Stomach (tissue), 9 donors: ENCODE results near the gene PLEKHM1. TPM values are rescaled to one million over a fixed set of nuclear protein-coding genes. Genes with fewer than 3 reads are reported as not detected.

Source experiments
- DNase-seq, 2 donors: peaks; one replicate each; pipeline versions ENCODE4 v3.0.0 to v3.0.0-alpha.2; 2013 to 2019
- H3K27ac ChIP-seq, 5 donors: fragments of 200-600 bp in 4 of 5; sonication (generic) in 4 of 5; one replicate each; pipeline ENCODE4 v1.5.1; 2013 to 2019; ENCODE audit warnings: mild to moderate bottlenecking in 1 of 5, moderate library complexity in 1 of 5
- H3K27me3 ChIP-seq, 3 donors: fragments of 200-600 bp; sonication (generic); one replicate each; pipeline ENCODE4 v1.5.1; 2017 to 2019; ENCODE audit warnings: mixed run types in 1 of 3
- H3K36me3 ChIP-seq, 4 donors: fragments of 200-600 bp; sonication (generic); 1 replicate in 3 of 4; 2 replicates in 1 of 4; pipeline ENCODE4 v1.5.1; 2016 to 2019
- H3K4me1 ChIP-seq, 4 donors: fragments of 200-600 bp; sonication (generic); one replicate each; pipeline ENCODE4 v1.5.1; 2016 to 2019
- H3K4me3 ChIP-seq, 4 donors: fragments of 200-600 bp; sonication (generic) in 3 of 4; one replicate each; pipeline ENCODE4 v1.5.1; 2016 to 2019; ENCODE audit warnings: mild to moderate bottlenecking in 1 of 4
- H3K9me3 ChIP-seq, 4 donors: fragments of 200-600 bp; sonication (generic); one replicate each; pipeline ENCODE4 v1.5.1; 2016 to 2019
- EP300 ChIP-seq: sonication (generic); formaldehyde crosslinking; IDR thresholded peaks from one replicate; pipeline ENCODE4 v1.6.1; 2017; ENCODE audit warnings: antibody characterized with exemption
- POLR2A ChIP-seq, 4 donors: fragments of 450-650 bp; IDR thresholded peaks; one replicate each; pipeline ENCODE4 v1.6.1; 2016; ENCODE audit warnings: antibody characterized with exemption in 4 of 4, control low read depth in 2 of 4, mild to moderate bottlenecking in 1 of 4, moderate library complexity in 1 of 4
- POLR2AphosphoS5 ChIP-seq, 3 donors: sonication (generic); formaldehyde crosslinking; IDR thresholded peaks; one replicate each; pipeline ENCODE4 v1.6.1; 2016; ENCODE audit warnings: antibody characterized with exemption in 3 of 3
- WGBS, 5 donors: extraction: QIAGEN DNeasy Blood & Tissue Kit in 3 of 5; methylation state at CpG; one replicate each; pipeline versions ENCODE4 v1.1.5 to v1.1.7; 2013 to 2018; 5-methylcytosine and 5-hydroxymethylcytosine counted together
- intact Hi-C: fragments of 100-400 bp; cut with DNase I; formaldehyde crosslinking; loops from one replicate; pipeline ENCODE4 v1.15.1; 2023; ENCODE audit warnings: low total_unique reads
- polyA plus RNA-seq, 3 donors: library from polyadenylated mRNA; stranded (reverse); fragments of 200-250 nt; gene quantifications; one replicate each; pipeline ENCODE4 v1.2.3, GENCODE V29; 2013
- small RNA-seq, 4 donors: library from RNA; depleted of rRNA; stranded (forward); fragments of <200 nt; gene quantifications; one replicate each; pipeline ENCODE3, GENCODE V24; 2016
- total RNA-seq, 5 donors: library from RNA; depleted of rRNA; stranded (reverse); fragments of >200 nt; gene quantifications; one replicate each; pipeline versions ENCODE4 v1.1.0 to v1.2.3, GENCODE V29; 2014 to 2016
- TF ChIP-seq, protein P1 (sequence below), 7 experiments: fragments of 450-650 bp in 4 of 7; fragments of 200-600 bp in 3 of 7; sonication (generic) in 3 of 7; IDR thresholded peaks; one replicate each; pipeline ENCODE4 v1.5.1; 2016 to 2019; ENCODE audit warnings: antibody characterized with exemption in 7 of 7, control low read depth in 2 of 7, mild to moderate bottlenecking in 1 of 7
- donor health status: healthy with polysubstance abuse.
- donor health status: Bipolar disorder and iron deficiency.
- donor health status: healthy.

PLEKHM1 gene
- total and polyA plus RNA-seq, 8 donors = 10.4 to 63.0 (median 22.7) TPM

DNA sequence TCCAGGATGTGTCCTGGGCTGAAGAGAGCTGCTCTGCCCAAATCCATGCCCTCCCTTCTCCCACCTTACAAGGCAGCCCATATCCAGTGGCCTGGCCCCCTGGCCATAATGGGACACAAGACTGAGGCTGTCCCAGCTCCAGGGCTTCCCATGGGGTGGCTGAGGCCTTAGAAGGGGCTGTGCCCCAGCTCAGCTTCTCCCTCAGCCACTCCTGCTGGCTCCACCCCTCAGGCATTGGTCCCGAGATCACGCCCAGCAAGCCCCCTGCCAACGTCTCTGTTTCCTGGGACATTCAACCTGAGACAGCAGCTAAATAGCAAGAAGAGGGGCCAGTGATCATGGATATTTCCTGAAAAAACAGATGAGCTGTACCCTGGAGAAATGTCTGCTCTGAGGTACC, 101.2 kb downstream of the PLEKHM1 start:
- Histone ChIP-seq H3K27ac (no peak overlapping the region), H3K4me1 (peaks cover 10 to 25% (median 20%) of the 10 kb centered on the region in 4 donors), H3K4me3 (no peak overlapping the region), H3K9me3 (no peaks in the 10 kb centered on the region), H3K36me3 (peaks cover 0 to 9% (median 4%) of the 10 kb centered on the region in 4 donors), H3K27me3 (peaks cover 0 to 12% (median 0%) of the 10 kb centered on the region in 3 donors)
- TF ChIP-seq POLR2AphosphoS5 (IDR thresholded peaks at IDR 0.05) (no peak), EP300 (no peak), POLR2A (IDR thresholded peaks at IDR 0.05) (no peak)
- TF ChIP-seq, protein P1, sequence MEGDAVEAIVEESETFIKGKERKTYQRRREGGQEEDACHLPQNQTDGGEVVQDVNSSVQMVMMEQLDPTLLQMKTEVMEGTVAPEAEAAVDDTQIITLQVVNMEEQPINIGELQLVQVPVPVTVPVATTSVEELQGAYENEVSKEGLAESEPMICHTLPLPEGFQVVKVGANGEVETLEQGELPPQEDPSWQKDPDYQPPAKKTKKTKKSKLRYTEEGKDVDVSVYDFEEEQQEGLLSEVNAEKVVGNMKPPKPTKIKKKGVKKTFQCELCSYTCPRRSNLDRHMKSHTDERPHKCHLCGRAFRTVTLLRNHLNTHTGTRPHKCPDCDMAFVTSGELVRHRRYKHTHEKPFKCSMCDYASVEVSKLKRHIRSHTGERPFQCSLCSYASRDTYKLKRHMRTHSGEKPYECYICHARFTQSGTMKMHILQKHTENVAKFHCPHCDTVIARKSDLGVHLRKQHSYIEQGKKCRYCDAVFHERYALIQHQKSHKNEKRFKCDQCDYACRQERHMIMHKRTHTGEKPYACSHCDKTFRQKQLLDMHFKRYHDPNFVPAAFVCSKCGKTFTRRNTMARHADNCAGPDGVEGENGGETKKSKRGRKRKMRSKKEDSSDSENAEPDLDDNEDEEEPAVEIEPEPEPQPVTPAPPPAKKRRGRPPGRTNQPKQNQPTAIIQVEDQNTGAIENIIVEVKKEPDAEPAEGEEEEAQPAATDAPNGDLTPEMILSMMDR (IDR thresholded peaks at IDR 0.05) = no peak
- WGBS, 5 donors = 40 to 57% (median 44%) methylated on average over 3 of the region's 3 CpGs
- intact Hi-C loops = loop anchor here (5.0 to 10.0 kb wide), 2 partner anchors 65 to 167 kb away; partner anchors contain the start of gene FMNL1
- no peak for DNase-seq

DNA sequence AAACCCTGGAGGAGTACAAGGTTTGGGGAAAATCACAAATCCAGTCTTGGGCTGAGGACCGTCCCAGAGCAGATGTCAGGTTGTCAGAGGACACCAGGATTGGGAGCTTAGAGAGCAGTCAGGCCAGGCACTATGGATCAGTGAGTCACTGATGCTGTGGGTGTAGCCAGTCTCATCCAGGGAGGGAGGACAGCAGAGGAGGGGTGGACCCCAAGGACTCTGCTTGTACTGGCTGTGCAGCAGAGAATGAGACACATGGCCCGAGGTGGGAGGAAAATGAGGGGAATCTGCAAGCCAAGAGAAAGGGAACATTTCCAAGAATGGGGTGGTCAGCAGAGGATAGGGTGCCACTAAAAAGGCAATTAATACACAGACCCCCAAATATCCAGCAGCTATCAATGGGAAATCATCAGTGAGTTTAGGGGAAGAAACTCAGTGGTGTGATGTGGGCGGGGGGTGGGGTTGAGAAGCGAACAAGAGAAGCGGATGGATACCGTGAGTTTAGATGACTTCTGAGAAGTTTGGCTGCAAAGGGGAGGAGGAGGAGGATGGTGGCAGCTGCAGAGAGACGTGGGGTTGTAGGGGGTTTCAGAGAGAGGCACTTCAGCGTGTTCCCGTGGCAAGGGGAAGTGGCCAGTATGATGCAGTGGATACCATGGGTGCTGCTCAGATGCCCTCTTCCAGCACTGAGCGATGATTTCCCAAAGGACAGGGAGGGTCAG, 101.8 kb downstream of the PLEKHM1 start:
- Histone ChIP-seq H3K36me3 (peaks cover 0 to 3% (median 0%) of the 10 kb centered on the region in 4 donors), H3K9me3 (no peaks in the 10 kb centered on the region), H3K4me1 (peaks cover 10 to 30% (median 20%) of the 10 kb centered on the region in 4 donors), H3K27ac (no peak overlapping the region), H3K4me3 (no peak overlapping the region), H3K27me3 (peaks cover 0 to 12% (median 0%) of the 10 kb centered on the region in 3 donors)
- no peak for TF ChIP-seq EP300
- TF ChIP-seq, protein P1 (IDR thresholded peaks at IDR 0.05) = no peak
- intact Hi-C loops = loop anchor here (5.0 to 10.0 kb wide), 2 partner anchors 64 to 166 kb away; partner anchors contain the start of gene FMNL1
- WGBS, 5 donors = 62 to 81% (median 76%) methylated on average over 9 to 10 of the region's 10 CpGs
- DNase-seq = no peak

DNA sequence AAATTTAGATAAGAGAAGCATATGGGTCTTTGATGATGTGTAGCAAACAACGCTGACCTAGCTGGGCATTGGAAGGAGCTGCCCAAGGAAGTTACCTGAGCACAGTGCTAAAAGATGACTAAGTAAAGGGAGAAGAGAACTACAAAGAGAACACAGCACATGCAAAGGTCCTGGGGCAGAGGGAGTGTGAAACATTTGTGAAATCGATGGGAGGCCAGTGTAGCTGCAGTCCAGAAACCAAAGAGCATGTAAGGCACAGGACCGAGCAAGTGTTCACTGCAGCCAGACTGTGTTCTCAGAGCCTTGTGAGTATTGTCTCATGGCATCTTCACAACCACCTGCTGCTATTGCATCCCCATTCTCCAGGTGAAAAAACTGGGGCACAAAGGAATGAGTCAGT, 102.8 kb downstream of the PLEKHM1 start:
- H3K4me1 ChIP-seq = peaks cover 10 to 30% (median 20%) of the 10 kb centered on the region in 4 donors
- DNase-seq = no peak
- H3K27me3 ChIP-seq = peaks cover 0 to 12% (median 0%) of the 10 kb centered on the region in 3 donors
- 86 to 95% (median 89%) methylated on average over 3 of the region's 3 CpGs for WGBS, 5 donors
- no peak overlapping the region for H3K4me3 ChIP-seq
- H3K36me3 ChIP-seq = no peaks in the 10 kb centered on the region
- no peak for TF ChIP-seq POLR2A (IDR thresholded peaks at IDR 0.05)
- TF ChIP-seq EP300 = no peak
- TF ChIP-seq, protein P1 (IDR thresholded peaks at IDR 0.05) = no peak
- no peak overlapping the region for H3K27ac ChIP-seq
- intact Hi-C loops = loop anchor here (5.0 to 10.0 kb wide), 2 partner anchors 63 to 165 kb away; partner anchors contain the start of gene FMNL1
- H3K9me3 ChIP-seq = no peaks in the 10 kb centered on the region

DNA sequence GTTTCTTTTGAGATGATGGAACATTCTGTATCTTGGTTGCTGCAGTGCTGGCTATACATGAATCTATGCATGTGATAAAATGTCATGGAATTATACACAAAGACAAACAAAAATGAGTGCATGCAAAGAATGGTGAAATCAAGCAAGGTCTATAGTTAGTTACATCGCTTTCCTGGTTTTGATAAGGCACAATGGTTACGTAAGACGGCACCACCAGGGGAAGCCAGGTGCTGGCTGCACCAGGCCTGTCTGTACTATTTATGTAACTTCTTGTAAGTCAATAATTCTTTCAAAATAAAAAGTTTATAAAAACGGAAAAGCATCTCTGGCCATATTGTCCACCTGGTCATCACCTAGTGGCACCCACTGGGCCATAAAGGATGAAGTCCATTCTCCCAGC, 104.3 kb downstream of the PLEKHM1 start:
- H3K36me3 ChIP-seq = no peaks in the 10 kb centered on the region

More for the DNA sequence above, 104.3 kb downstream of the PLEKHM1 start:
- DNase-seq = peak in 1 of 2 donors; percentile 65
- 25 to 50% (median 43%) methylated on average over 4 of the region's 4 CpGs for WGBS, 5 donors
- TF ChIP-seq POLR2AphosphoS5 (IDR thresholded peaks at IDR 0.05) (peak in 2 of 3 donors; percentile 21 to 34), EP300 (no peak)
- Histone ChIP-seq H3K27ac (peak overlapping the region; percentile 34 to 68 (median 55)), H3K4me1 (peaks cover 15 to 30% (median 20%) of the 10 kb centered on the region in 4 donors), H3K9me3 (no peaks in the 10 kb centered on the region), H3K4me3 (no peak overlapping the region), H3K27me3 (peaks cover 0 to 12% (median 0%) of the 10 kb centered on the region in 3 donors)
- intact Hi-C loops = loop anchor here (5.0 to 10.0 kb wide), 2 partner anchors 61 to 164 kb away; partner anchors contain the start of gene FMNL1

Small RNA genes within 50 kb of the gene (small RNA-seq; reads per million reads assigned to genes)
- 0 reads per million in 4 donors for gene RF00017

Other genes starting within 250 kb of the PLEKHM1 start
- gene SPATA32, start 228.6 kb downstream of the PLEKHM1 start, total RNA-seq = not detected
- gene SPATA32, start 228.6 kb downstream of the PLEKHM1 start, polyA plus RNA-seq = not detected
- gene MAP3K14, start 173.7 kb downstream of the PLEKHM1 start, total RNA-seq = 10 to 100 TPM in 2 of 5 donors, 1 to 10 TPM in 3; 1.2 to 17.7 (median 9.7) TPM
- 10 to 100 TPM in 1 of 3 donors, 1 to 10 TPM in 2; 6.3 to 11.0 (median 6.4) TPM for gene MAP3K14, start 173.7 kb downstream of the PLEKHM1 start, polyA plus RNA-seq
- 100 to 1,000 TPM in 2 of 5 donors, 10 to 100 TPM in 3; 25.9 to 390 (median 65.3) TPM for gene ARHGAP27, start 57.9 kb downstream of the PLEKHM1 start, total RNA-seq
- gene ARHGAP27, start 57.9 kb downstream of the PLEKHM1 start, polyA plus RNA-seq = 10 to 100 TPM in 2 of 3 donors, 1 to 10 TPM in 1; 7.7 to 45.9 (median 13.0) TPM